A549 treated with GW870086 at 1 μM for 4 hours (cell line): ENCODE measurements around the gene SIN3B. TPM values are rescaled to one million over a fixed set of nuclear protein-coding genes. Genes with fewer than 3 reads are reported as not detected.

ENCODE experiments used
- total RNA-seq: library from RNA; stranded (reverse); fragments of 200-300 nt; extraction: Qiagen RNA extraction; gene quantifications from 5 replicates; pipeline ENCODE4 v1.2.3, GENCODE V29; 2022; ENCODE audit warnings: low read depth

The SIN3B gene, protein sequence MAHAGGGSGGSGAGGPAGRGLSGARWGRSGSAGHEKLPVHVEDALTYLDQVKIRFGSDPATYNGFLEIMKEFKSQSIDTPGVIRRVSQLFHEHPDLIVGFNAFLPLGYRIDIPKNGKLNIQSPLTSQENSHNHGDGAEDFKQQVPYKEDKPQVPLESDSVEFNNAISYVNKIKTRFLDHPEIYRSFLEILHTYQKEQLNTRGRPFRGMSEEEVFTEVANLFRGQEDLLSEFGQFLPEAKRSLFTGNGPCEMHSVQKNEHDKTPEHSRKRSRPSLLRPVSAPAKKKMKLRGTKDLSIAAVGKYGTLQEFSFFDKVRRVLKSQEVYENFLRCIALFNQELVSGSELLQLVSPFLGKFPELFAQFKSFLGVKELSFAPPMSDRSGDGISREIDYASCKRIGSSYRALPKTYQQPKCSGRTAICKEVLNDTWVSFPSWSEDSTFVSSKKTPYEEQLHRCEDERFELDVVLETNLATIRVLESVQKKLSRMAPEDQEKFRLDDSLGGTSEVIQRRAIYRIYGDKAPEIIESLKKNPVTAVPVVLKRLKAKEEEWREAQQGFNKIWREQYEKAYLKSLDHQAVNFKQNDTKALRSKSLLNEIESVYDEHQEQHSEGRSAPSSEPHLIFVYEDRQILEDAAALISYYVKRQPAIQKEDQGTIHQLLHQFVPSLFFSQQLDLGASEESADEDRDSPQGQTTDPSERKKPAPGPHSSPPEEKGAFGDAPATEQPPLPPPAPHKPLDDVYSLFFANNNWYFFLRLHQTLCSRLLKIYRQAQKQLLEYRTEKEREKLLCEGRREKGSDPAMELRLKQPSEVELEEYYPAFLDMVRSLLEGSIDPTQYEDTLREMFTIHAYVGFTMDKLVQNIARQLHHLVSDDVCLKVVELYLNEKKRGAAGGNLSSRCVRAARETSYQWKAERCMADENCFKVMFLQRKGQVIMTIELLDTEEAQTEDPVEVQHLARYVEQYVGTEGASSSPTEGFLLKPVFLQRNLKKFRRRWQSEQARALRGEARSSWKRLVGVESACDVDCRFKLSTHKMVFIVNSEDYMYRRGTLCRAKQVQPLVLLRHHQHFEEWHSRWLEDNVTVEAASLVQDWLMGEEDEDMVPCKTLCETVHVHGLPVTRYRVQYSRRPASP
- 16.7 to 21.6 TPM (median 20.7 TPM) in 5 replicates for total RNA-seq

DNA sequence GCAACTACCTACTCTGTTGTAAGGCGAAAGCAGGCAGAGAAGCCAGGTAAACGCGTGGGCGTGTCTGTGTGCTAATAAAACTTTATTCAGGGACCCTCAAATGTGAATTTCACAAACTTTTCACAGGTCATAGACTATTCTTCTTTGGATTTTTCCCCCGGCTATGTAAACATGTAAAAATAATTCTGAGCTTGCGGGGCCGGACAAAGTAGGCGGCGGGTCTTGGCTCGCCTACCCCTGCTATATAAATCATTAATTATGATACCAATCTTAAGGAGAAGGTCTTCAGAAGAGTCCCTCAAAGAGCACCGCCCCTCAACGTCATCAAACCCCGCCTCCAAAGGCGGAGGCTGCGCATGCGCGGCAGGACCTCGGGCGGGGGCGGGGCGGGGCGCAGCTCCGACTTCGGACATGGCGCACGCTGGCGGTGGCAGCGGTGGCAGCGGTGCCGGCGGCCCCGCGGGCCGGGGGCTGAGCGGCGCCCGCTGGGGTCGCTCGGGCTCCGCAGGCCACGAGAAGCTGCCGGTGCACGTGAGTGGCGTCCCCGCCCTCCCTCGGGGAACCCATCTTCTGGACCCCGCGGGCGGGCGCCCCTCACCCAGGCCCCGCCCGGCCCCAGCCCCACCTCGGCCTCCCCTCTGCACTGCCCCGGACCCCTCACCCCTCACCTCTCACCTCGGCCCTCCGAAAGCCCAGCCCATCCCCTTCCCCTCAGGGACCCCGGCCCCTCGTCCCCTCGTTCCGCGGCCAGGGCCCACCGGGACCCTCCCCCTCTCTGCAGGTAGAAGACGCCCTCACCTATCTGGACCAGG, at the start of gene SIN3B:
SIN3B (plus strand) TSS at position 389 of the 812 bp plus-strand sequence; CDS start at position 412, 23 bp downstream.

DNA sequence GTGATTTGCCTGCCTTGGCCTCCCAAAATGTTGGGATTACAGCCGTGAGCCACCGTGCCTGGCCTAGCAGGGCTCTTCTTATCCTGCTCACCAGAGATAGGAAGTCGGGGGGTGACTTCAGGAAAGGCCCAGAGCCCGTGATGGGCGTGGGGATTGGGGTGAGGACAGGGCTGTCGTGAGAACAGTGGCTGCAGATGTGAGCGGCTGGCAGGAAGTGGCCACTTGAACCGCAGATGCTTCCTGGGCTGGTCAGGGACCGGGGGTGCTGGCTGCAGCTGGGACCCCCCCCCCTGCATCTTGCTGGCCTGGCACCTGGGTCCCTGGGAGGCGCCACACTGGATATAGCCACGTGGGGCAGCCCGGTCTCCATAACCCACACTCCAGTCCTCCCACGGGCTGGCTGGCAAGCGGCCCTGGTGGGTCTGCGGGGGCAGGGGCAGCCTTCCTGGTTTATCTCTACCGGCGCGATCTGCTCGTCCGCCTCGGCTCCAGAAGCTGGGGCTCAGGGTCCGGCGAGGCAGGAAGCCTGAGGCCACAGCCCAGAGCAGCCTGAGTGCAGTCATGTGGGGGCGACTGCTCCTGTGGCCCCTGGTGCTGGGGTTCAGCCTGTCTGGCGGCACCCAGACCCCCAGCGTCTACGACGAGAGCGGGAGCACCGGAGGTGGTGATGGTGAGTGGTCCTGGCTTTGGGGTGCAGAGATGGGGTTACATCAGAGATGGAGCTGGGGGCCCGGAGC, 59.6 kb downstream of the SIN3B start, which contains the start of gene F2RL3:
F2RL3 (plus strand) TSS at position 371 of the 737 bp plus-strand sequence; CDS start at position 562, 191 bp downstream.

Other genes starting within 250 kb of the SIN3B start
- 3.4 to 5.5 TPM (median 5.4 TPM) in 5 replicates for gene MED26, start 201.2 kb upstream of the SIN3B start, total RNA-seq
- 66.1 to 77.4 TPM (median 74.4 TPM) in 5 replicates for gene SMIM7, start 169.3 kb upstream of the SIN3B start, total RNA-seq
- 0.56 to 1.4 TPM (median 1.2 TPM) in 5 replicates for gene TMEM38A, start 168.3 kb upstream of the SIN3B start, total RNA-seq
- not detected in 5 replicates for gene NWD1, start 109.6 kb upstream of the SIN3B start, total RNA-seq
- gene F2RL3, start 59.6 kb downstream of the SIN3B start, total RNA-seq: not detected in 5 replicates
- 0.07 to 0.27 TPM (median 0.09 TPM) in 4 of 5 replicates, not detected in the other for gene CPAMD8, start 197.4 kb downstream of the SIN3B start, total RNA-seq
- 11.0 to 14.2 TPM (median 14.0 TPM) in 5 replicates for gene HAUS8, start 246.1 kb downstream of the SIN3B start, total RNA-seq
- gene MYO9B, start 246.4 kb downstream of the SIN3B start, total RNA-seq: 30.5 to 40.5 TPM (median 38.3 TPM) in 5 replicates